HG02610 (cell line): ENCODE measurements around the gene NPNT.

ENCODE experiments used
- ATAC-seq: cut with Tn5 transposase; IDR thresholded peaks from one replicate; pipeline ENCODE4 v1.9.1; 2021; ENCODE audit warnings: mild to moderate bottlenecking, moderate library complexity; ENCODE audit not compliant: unreplicated experiment

NPNT gene

GRCh38 chr4:105966051-105966450 is 70.8 kb downstream of the NPNT start:
- no peak for ATAC-seq

- no peak for ATAC-seq
Observed at GRCh38 chr4:105967058-105967658, 71.9 kb downstream of the NPNT start.

GRCh38 chr4:105969575-105969974 is 74.3 kb downstream of the NPNT start:
- ATAC-seq, result no peak

- ATAC-seq, result no peak
Observed at GRCh38 chr4:105970371-105970770, 75.1 kb downstream of the NPNT start.

GRCh38 chr4:105971036-105971435 is 75.8 kb downstream of the NPNT start:
- no peak for ATAC-seq

GRCh38 chr4:105972946-105973621 is 77.8 kb downstream of the NPNT start:
- ATAC-seq, result no peak

- ATAC-seq, result no peak
Observed at GRCh38 chr4:105976915-105977314, 81.6 kb downstream of the NPNT start.

- ATAC-seq, result no peak
Observed at GRCh38 chr4:105978684-105979296, 83.5 kb downstream of the NPNT start.

- ATAC-seq, result no peak
Observed at GRCh38 chr4:105979506-105979905, 84.2 kb downstream of the NPNT start.

GRCh38 chr4:105988671-105989070 is 93.4 kb downstream of the NPNT start:
- ATAC-seq, result no peak

- ATAC-seq, result no peak
Observed at GRCh38 chr4:105989485-105990242, 94.4 kb downstream of the NPNT start.

- no peak for ATAC-seq
Observed at GRCh38 chr4:105990933-105991332, 95.7 kb downstream of the NPNT start.

GRCh38 chr4:105991726-105992125 is 96.5 kb downstream of the NPNT start:
- no peak for ATAC-seq

GRCh38 chr4:105992641-105993305 is 97.5 kb downstream of the NPNT start:
- no peak for ATAC-seq

GRCh38 chr4:105994061-105994460 is 98.8 kb downstream of the NPNT start:
- ATAC-seq, result no peak

GRCh38 chr4:105994841-105995501 is 99.7 kb downstream of the NPNT start:
- ATAC-seq, result no peak

- ATAC-seq, result no peak
Observed at GRCh38 chr4:105996845-105997244, 101.6 kb downstream of the NPNT start.

GRCh38 chr4:105998171-105999063 is 103.1 kb downstream of the NPNT start:
- ATAC-seq, result no peak

- ATAC-seq, result no peak
Observed at GRCh38 chr4:106002994-106003393, 107.7 kb downstream of the NPNT start.

- no peak for ATAC-seq
Observed at GRCh38 chr4:106010761-106011160, 115.5 kb downstream of the NPNT start.
